Osteoblast (primary cell): ENCODE measurements around the gene HIGD1A. TPM values are rescaled to one million over a fixed set of nuclear protein-coding genes. Genes with fewer than 3 reads are reported as not detected.

Source experiments
- DNase-seq: peaks from one replicate; pipeline ENCODE4 v3.0.0; 2011; ENCODE audit warnings: low spot score, mixed read lengths; ENCODE audit not compliant: insufficient read length; ENCODE audit errors: missing footprints
- H2AFZ ChIP-seq: 2 replicates; pipeline ENCODE4 v1.6.0; 2011; ENCODE audit warnings: mild to moderate bottlenecking, low read length
- H3K27ac ChIP-seq: 2 replicates; pipeline ENCODE4 v1.5.1; 2011; ENCODE audit warnings: mild to moderate bottlenecking, low read depth, low read length, moderate library complexity
- H3K27me3 ChIP-seq: 2 replicates; pipeline ENCODE4 v1.6.0; 2012; ENCODE audit warnings: mild to moderate bottlenecking, control low read depth, inconsistent platforms, low read length, moderate library complexity; ENCODE audit not compliant: insufficient read depth
- H3K36me3 ChIP-seq: 2 replicates; pipeline ENCODE4 v1.5.1; 2011; ENCODE audit warnings: mild to moderate bottlenecking, low read length, control low read depth, moderate library complexity; ENCODE audit not compliant: insufficient read depth
- H3K4me1 ChIP-seq: 2 replicates; pipeline ENCODE4 v1.5.1; 2011; ENCODE audit warnings: mild to moderate bottlenecking, low read length, control low read depth, moderate library complexity; ENCODE audit not compliant: insufficient read depth
- H3K4me2 ChIP-seq: 2 replicates; pipeline ENCODE4 v1.6.0; 2011; ENCODE audit warnings: mild to moderate bottlenecking, low read length; ENCODE audit not compliant: insufficient read depth
- H3K4me3 ChIP-seq: fragments of 200-600 bp; sonication (generic); 3 replicates; pipeline ENCODE4 v1.5.1; 2012; ENCODE audit warnings: mild to moderate bottlenecking, low read length, inconsistent platforms; ENCODE audit not compliant: insufficient read depth
- H3K79me2 ChIP-seq: 2 replicates; pipeline ENCODE4 v1.6.0; 2012; ENCODE audit warnings: mild to moderate bottlenecking, low read length, control low read depth, inconsistent platforms; ENCODE audit not compliant: insufficient read depth
- H3K9me3 ChIP-seq: 2 replicates; pipeline ENCODE4 v1.5.1; 2011; ENCODE audit warnings: low read depth, low read length, control low read depth
- H4K20me1 ChIP-seq: 2 replicates; pipeline ENCODE4 v1.6.0; 2012; ENCODE audit warnings: mild to moderate bottlenecking, low read length, control low read depth; ENCODE audit not compliant: insufficient read depth
- total RNA-seq: library from RNA; depleted of rRNA; stranded (reverse); fragments of >200 nt; gene quantifications from 2 replicates; pipeline ENCODE4 v1.2.3, GENCODE V29; 2012
- TF ChIP-seq, protein P1 (sequence below): IDR thresholded peaks from 2 replicates; pipeline ENCODE4 v1.5.1; 2011; ENCODE audit warnings: mild to moderate bottlenecking, low read depth, low read length, moderate library complexity; ENCODE audit errors: extremely low read depth

HIGD1A gene
- total RNA-seq, 1 donor, result 88.3 TPM

DNA sequence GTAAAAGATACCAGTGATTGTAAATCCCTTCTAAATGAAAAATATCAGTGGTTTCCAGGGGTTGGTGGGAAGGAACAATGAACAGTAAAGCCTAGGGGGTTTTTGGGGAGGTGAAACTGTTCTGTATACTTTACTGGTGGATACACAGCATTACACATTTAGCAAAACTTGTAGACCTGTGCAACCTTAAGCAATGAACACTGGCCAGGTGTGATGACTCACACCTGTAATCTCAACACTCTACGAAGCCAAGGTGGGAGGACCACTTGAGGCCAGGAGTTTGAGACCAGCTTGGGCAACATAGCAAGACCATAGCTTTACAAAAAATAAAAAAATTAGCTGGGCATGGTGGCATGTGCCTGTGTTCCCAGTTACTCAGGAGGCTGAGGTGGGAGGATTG is 33.0 kb downstream of the HIGD1A start:
- Histone ChIP-seq H4K20me1 (no peaks in the 10 kb centered on the region), H3K4me2 (no peak overlapping the region), H3K9me3 (no peaks in the 10 kb centered on the region), H3K79me2 (no peaks in the 10 kb centered on the region), H2AFZ (no peak overlapping the region), H3K27me3 (peaks cover 5% of the 10 kb centered on the region), H3K27ac (no peak overlapping the region), H3K4me3 (no peak overlapping the region), H3K36me3 (no peaks in the 10 kb centered on the region), H3K4me1 (peaks cover 9% of the 10 kb centered on the region)
- DNase-seq, result no peak
- TF ChIP-seq, protein P1, sequence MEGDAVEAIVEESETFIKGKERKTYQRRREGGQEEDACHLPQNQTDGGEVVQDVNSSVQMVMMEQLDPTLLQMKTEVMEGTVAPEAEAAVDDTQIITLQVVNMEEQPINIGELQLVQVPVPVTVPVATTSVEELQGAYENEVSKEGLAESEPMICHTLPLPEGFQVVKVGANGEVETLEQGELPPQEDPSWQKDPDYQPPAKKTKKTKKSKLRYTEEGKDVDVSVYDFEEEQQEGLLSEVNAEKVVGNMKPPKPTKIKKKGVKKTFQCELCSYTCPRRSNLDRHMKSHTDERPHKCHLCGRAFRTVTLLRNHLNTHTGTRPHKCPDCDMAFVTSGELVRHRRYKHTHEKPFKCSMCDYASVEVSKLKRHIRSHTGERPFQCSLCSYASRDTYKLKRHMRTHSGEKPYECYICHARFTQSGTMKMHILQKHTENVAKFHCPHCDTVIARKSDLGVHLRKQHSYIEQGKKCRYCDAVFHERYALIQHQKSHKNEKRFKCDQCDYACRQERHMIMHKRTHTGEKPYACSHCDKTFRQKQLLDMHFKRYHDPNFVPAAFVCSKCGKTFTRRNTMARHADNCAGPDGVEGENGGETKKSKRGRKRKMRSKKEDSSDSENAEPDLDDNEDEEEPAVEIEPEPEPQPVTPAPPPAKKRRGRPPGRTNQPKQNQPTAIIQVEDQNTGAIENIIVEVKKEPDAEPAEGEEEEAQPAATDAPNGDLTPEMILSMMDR, result no peak

DNA sequence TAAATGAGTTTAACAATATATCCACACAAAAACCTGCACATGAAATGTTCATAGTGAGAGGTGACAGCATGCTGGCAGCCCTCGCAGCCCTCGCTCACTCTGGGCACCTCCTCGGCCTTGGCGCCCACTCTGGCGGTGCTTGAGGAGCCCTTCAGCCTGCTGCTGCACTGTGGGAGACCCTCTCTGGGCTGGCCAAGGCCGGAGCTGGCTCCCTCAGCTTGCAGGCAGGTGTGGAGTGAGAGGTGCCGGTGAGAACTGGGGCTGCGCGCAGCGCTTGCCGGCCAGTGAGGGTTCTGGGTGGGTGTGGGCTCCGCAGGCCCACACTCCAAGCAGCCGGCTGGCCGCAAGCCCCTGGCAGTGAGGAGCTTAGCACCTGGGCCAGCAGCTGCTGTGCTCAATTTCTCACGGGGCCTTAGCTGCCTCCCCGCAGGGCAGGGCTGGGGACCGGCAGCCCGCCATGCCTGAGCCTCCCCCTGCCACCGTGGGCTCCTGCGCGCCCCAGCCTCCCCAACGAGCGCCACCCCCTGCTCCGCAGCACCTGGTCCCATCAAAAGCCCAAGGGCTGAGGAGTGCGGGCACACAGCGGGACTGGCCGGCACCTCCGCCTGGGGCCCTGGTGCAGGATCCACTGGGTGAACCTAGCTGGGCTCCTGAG is 34.7 kb downstream of the HIGD1A start:
- Histone ChIP-seq H3K27me3 (peaks cover 5% of the 10 kb centered on the region), H3K9me3 (no peaks in the 10 kb centered on the region), H2AFZ (no peak overlapping the region), H3K79me2 (no peaks in the 10 kb centered on the region), H3K27ac (no peak overlapping the region), H3K4me1 (peaks cover 9% of the 10 kb centered on the region), H3K4me3 (no peak overlapping the region), H4K20me1 (no peaks in the 10 kb centered on the region), H3K4me2 (no peak overlapping the region), H3K36me3 (no peaks in the 10 kb centered on the region)
- TF ChIP-seq, protein P1, result no peak
- DNase-seq, result no peak

DNA sequence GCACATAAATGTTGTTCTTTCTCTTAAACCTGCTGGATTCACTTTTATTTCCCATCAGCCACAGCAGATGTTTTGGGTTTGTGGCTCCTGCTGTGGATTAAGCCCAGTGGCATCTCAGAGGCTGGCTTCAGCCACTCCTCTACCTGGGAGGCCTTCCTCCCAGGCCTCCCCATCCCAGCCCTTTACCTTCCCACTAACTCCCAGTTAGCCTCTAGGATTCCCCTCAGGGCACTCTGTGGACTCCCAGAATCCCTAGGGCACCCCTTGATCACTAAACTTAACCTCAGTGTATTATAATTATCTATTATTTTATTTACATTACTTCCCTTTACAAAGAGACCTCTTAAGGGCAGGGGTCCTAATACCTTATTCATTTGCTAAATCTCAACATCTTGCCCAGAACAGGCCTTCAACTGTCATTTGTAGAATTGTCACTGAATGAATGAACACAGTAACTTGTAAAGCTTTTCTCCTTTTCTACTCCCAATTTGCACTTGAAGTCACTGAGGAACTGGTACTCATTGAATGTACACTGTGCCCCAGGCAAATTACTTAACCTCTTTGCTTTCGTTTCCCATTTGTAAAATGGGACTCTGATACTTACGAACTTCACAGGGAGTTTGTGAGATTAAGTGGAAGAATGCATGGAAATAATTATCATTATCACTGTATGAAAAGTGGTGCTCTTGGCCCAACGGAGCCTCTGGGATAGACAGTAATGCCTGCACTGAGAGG is 39.6 kb downstream of the HIGD1A start:
- Histone ChIP-seq H3K9me3 (no peaks in the 10 kb centered on the region), H3K79me2 (no peaks in the 10 kb centered on the region), H3K27ac (no peak overlapping the region), H2AFZ (no peak overlapping the region), H3K27me3 (peaks cover 3% of the 10 kb centered on the region), H4K20me1 (no peaks in the 10 kb centered on the region), H3K36me3 (no peaks in the 10 kb centered on the region), H3K4me3 (no peak overlapping the region), H3K4me2 (no peak overlapping the region), H3K4me1 (peaks cover 10% of the 10 kb centered on the region)
- TF ChIP-seq, protein P1, result no peak
- DNase-seq, result no peak

DNA sequence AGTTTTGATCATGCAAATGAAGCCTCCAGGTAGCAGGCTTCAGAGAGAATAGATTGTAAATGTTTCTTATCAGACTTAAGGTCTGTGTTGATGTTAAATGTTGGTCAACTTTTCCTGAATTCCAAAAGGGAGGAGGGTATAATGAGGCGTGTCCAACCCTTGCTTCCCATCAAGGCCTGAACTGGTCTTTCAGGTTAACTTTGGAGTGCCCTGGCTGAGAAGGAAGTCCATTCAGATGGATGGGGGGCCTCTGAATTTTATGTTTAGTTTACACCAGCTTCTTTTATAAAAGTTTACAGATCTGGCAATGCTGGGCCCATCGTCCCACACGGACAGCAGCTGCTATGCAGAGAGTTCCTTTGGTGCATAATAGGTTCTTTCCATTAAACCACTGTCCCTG is 40.2 kb downstream of the HIGD1A start:
- no peak overlapping the region for H3K27ac ChIP-seq
- TF ChIP-seq, protein P1, result no peak
- H3K9me3 ChIP-seq, result no peaks in the 10 kb centered on the region
- H3K4me1 ChIP-seq, result peaks cover 10% of the 10 kb centered on the region
- no peak overlapping the region for H2AFZ ChIP-seq
- H3K4me3 ChIP-seq, result no peak overlapping the region
- H3K36me3 ChIP-seq, result no peaks in the 10 kb centered on the region
- H3K79me2 ChIP-seq, result no peaks in the 10 kb centered on the region
- DNase-seq, result no peak
- H3K27me3 ChIP-seq, result peaks cover 3% of the 10 kb centered on the region
- no peaks in the 10 kb centered on the region for H4K20me1 ChIP-seq
- H3K4me2 ChIP-seq, result no peak overlapping the region
